Thoracic aorta (tissue), 2 donors: Measurements from ENCODE around the gene PPP6R2. TPM values are rescaled to one million over a fixed set of nuclear protein-coding genes. Genes with fewer than 3 reads are reported as not detected.
"Not testable (repeated sequence)": the region's sequence is repeated elsewhere in the genome, so short reads cannot be mapped to it uniquely, and the experiment has no call there.

Source experiments
- ATAC-seq: fragments of 150-250 bp; one replicate; pipeline ENCODE4 v1.8.0; 2017; ENCODE audit warnings: low read depth; ENCODE audit not compliant: insufficient number of reproducible peaks, low FRiP score
- DNase-seq: peaks from one replicate; pipeline ENCODE4 v3.0.0-alpha.2; 2020; ENCODE audit warnings: low spot score
- H3K27ac ChIP-seq, 2 donors: fragments of 200-600 bp; sonication (generic); 1 replicate in 1 of 2; 2 replicates in 1 of 2; pipeline ENCODE4 v1.5.1; 2016; ENCODE audit warnings: mild to moderate bottlenecking in 2 of 2, moderate library complexity in 2 of 2
- H3K27me3 ChIP-seq: fragments of 200-600 bp; sonication (generic); replicated peaks from 2 replicates; pipeline ENCODE4 v1.6.0; 2016; ENCODE audit warnings: mild to moderate bottlenecking; ENCODE audit not compliant: insufficient read depth
- H3K36me3 ChIP-seq: fragments of 200-600 bp; sonication (generic); one replicate; pipeline ENCODE4 v1.5.1; 2016
- H3K4me1 ChIP-seq, 2 donors: fragments of 200-600 bp; sonication (generic); 1 replicate in 1 of 2; 2 replicates in 1 of 2; pipeline versions ENCODE4 v1.5.1 to v1.6.0; 2016; ENCODE audit warnings: low read depth in 2 of 2, mild to moderate bottlenecking in 1 of 2; ENCODE audit not compliant: control insufficient read depth in 1 of 2
- H3K4me3 ChIP-seq: fragments of 200-600 bp; sonication (generic); 2 replicates; pipeline ENCODE4 v1.5.1; 2016; ENCODE audit warnings: mild to moderate bottlenecking
- H3K9me3 ChIP-seq: fragments of 200-600 bp; sonication (generic); 2 replicates; pipeline ENCODE4 v1.5.1; 2016
- total RNA-seq, 2 donors: library from RNA; depleted of rRNA; stranded (reverse); fragments of >200 nt; gene quantifications; one replicate each; pipeline versions ENCODE4 v1.1.0 to v1.2.3, GENCODE V29; 2016
- TF ChIP-seq, protein P1 (sequence below): fragments of 200-600 bp; sonication (generic); IDR thresholded peaks from one replicate; pipeline ENCODE4 v1.5.1; 2019; ENCODE audit warnings: antibody characterized with exemption

PPP6R2 gene
- total RNA-seq, 2 donors from 2014 or later = 61.2 to 73.6 TPM

DNA sequence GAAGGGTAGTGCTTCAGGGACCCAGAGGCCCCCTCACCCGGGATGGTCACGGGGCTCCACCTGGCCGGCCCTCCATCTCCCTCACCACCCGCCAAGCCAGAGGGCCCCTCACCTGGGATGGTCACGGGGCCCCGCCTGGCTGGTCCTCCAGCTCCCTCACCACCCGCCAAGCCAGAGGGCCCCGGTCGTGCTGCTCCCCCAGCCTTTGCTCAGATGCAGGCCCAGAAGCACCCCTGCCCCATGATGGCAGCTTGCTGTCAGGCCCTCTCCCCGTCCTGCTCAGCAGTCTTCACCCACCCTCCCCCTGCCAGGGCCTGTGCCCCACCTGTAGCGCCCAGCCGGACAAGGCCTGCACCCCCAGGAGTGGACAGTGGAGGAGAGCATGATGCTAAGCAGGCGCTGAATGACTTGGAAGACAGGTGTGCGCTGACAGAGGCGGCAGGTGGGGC, 23.6 kb upstream of the PPP6R2 start:
- H3K4me1 ChIP-seq = no peaks in the 10 kb centered on the region
- ATAC-seq (no peak), DNase-seq (no peak)
- H3K36me3 ChIP-seq = no peaks in the 10 kb centered on the region
- TF ChIP-seq, protein P1, sequence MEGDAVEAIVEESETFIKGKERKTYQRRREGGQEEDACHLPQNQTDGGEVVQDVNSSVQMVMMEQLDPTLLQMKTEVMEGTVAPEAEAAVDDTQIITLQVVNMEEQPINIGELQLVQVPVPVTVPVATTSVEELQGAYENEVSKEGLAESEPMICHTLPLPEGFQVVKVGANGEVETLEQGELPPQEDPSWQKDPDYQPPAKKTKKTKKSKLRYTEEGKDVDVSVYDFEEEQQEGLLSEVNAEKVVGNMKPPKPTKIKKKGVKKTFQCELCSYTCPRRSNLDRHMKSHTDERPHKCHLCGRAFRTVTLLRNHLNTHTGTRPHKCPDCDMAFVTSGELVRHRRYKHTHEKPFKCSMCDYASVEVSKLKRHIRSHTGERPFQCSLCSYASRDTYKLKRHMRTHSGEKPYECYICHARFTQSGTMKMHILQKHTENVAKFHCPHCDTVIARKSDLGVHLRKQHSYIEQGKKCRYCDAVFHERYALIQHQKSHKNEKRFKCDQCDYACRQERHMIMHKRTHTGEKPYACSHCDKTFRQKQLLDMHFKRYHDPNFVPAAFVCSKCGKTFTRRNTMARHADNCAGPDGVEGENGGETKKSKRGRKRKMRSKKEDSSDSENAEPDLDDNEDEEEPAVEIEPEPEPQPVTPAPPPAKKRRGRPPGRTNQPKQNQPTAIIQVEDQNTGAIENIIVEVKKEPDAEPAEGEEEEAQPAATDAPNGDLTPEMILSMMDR = no peak
- H3K27me3 ChIP-seq = no peaks in the 10 kb centered on the region
- H3K9me3 ChIP-seq = no peaks in the 10 kb centered on the region
- no peak overlapping the region for H3K4me3 ChIP-seq
- no peak overlapping the region for H3K27ac ChIP-seq

DNA sequence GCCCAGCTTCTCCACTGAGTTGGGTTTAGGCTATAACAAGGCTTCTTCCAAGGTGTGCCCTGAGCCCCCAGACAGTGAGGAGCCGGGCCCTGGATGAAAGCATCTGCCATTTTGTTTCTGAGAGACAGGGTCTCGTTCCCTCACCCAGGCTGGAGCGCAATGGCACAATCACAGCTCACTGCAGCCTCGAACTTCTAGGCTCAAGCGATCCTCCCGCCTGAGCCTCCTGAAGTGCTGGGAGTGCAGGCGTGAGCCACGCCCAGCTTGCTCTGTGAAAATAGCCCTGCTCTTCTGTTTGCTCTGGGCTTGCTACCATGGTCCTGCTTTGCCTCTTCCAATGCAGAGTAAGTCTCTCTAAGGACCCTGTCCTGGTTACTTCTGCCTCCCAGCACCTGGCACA, 23.0 kb upstream of the PPP6R2 start:
- TF ChIP-seq, protein P1 = no peak
- Histone ChIP-seq H3K27me3 (no peaks in the 10 kb centered on the region), H3K9me3 (no peaks in the 10 kb centered on the region), H3K4me1 (no peaks in the 10 kb centered on the region), H3K4me3 (no peak overlapping the region), H3K36me3 (no peaks in the 10 kb centered on the region), H3K27ac (no peak overlapping the region)
- no peak for DNase-seq
- ATAC-seq = no peak

DNA sequence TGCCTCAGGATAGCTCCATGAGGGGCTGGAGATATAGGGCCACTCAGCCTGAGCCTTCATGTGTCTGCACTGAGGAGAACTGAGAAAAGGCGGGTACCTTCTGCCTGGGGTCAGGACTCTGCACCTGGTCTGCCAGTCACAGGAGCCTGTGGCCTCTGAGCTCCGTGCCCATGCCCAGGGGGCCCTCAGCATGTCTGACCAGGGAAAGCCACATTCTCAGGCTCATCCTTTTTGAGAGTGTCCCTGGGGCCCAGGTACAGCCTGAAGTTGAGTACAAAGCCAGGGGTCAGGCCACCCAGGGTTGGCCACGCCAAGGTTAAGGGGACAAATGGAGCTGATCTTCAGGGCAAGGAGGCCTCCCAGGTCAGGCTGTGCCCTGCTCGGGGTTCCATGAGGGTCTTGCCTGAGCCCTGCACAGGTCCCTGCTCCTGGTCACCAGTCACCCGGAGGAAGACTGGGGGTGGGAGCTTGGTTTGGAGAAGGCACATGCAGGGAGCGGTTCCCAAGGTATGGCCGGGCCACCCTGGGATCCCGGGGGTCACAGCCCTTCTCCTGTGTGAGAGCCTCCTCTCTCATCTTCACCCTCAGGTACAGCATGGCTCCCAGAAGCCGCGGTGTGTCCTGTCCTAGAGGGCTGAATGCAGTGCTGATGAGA, 22.3 kb upstream of the PPP6R2 start:
- Histone ChIP-seq H3K27ac (no peak overlapping the region), H3K36me3 (no peaks in the 10 kb centered on the region), H3K27me3 (no peaks in the 10 kb centered on the region), H3K9me3 (no peaks in the 10 kb centered on the region), H3K4me3 (no peak overlapping the region), H3K4me1 (peaks cover 0 to under 1% of the 10 kb centered on the region in 2 donors)
- TF ChIP-seq, protein P1 = no peak
- ATAC-seq (no peak), DNase-seq (no peak)

DNA sequence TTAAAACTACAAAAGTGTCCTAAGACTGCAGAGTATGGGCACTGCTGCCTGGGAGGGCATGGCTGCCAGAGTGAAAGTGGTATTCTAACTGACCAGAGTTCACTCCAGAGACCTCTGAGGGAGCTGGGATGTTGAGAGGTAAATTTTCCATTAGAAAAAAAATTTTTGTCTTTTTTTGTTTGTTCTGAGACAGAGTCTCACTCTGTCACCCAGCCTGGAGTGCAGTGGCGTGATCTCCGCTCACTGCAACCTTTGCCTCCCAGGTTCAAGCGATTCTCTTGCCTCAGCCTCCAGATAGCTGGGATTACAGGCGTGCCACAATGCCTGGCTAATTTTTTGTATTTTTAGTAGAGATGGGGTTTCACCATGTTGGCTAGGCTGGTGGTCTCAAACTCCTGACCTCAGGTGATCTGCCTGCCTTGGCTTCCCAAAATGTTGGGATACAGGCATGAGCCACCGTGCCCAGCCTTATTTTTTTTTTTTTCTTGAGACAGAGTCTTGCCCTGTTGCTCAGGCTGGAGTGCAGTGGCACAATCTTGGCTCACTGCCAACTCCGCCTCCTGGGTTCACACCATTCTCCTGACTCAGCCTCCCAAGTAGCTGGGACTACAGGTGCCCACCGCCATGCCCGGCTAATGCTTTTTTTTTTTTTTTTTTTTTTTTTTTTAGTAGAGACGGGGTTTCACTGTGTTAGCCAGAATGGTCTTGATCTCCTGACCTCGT, 20.6 kb upstream of the PPP6R2 start:
- not testable (repeated sequence) for ATAC-seq
- peaks cover 0 to 11% of the 10 kb centered on the region in 2 donors for H3K4me1 ChIP-seq

DNA sequence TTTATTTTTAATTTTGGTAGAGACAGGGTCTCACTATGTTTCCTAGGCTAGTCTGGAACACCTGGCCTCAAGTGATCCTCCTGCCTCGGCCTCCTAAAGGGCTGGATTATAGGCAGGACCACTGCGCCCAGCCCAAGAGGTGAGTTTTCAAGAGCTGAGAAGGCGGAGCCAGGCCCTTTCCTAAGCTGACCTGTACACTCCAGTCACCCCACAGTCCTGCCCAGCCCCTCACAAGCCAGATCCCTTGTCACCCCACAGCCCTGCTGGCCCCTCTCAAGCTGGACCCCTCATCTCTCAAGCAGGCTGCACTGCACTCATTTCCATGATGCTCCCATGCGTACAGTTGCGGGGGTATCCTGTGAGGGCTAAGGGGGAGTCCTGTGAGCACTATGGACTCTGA, 19.2 kb upstream of the PPP6R2 start:
- DNase-seq (no peak), ATAC-seq (no peak)
- TF ChIP-seq, protein P1 = no peak
- Histone ChIP-seq H3K36me3 (no peaks in the 10 kb centered on the region), H3K9me3 (no peaks in the 10 kb centered on the region), H3K27me3 (no peaks in the 10 kb centered on the region), H3K4me3 (no peak overlapping the region), H3K4me1 (peaks cover 0 to 15% of the 10 kb centered on the region in 2 donors), H3K27ac (no peak overlapping the region)

More for the DNA sequence above, 20.6 kb upstream of the PPP6R2 start:
- H3K4me3 ChIP-seq, H3K27ac ChIP-seq, H3K9me3 ChIP-seq, DNase-seq, H3K27me3 ChIP-seq, H3K36me3 ChIP-seq: not testable (repeated sequence)
